ENCODE measurements around the gene UCHL5.

Gene UCHL5

GRCh38 chr1:192962901-192963300, 96.3 kb downstream of the UCHL5 start:
- no peak for DNase-seq

All from effector CD4-positive, alpha-beta T cell (primary cell).